ENCODE results near the gene MTMR10. TPM values are rescaled to one million over a fixed set of nuclear protein-coding genes. Genes with fewer than 3 reads are reported as not detected.

Gene MTMR10
- total and polyA plus RNA-seq, 2 of the 4 experiments (the other 2 are of a cell fraction): 11.2 to 13.8 TPM

DNA sequence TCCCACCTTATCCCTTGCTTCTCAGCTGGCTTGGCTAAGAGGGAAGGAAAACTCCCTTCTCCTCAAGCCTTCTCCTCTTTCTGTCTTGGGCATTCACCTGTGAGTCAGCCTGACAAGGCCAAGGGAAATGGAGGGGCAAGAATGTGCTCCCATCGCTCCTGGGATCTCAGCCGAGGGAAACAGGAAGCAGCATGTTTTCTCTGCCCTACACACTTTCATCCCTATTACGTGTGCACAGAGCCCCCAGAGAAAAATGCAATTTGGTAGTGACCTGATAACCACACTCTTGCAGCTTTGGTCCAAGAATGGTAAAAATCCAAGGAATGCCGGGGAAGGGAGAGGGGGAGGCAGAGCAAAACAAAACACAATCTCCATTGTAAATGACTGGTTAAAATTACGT is 32.9 kb upstream of the MTMR10 start (continued):
- TF ChIP-seq, protein P1, sequence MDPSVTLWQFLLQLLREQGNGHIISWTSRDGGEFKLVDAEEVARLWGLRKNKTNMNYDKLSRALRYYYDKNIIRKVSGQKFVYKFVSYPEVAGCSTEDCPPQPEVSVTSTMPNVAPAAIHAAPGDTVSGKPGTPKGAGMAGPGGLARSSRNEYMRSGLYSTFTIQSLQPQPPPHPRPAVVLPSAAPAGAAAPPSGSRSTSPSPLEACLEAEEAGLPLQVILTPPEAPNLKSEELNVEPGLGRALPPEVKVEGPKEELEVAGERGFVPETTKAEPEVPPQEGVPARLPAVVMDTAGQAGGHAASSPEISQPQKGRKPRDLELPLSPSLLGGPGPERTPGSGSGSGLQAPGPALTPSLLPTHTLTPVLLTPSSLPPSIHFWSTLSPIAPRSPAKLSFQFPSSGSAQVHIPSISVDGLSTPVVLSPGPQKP (IDR thresholded peaks at IDR 0.05; ENCODE audit: borderline replicate concordance, low read depth, low read length): no peak

DNA sequence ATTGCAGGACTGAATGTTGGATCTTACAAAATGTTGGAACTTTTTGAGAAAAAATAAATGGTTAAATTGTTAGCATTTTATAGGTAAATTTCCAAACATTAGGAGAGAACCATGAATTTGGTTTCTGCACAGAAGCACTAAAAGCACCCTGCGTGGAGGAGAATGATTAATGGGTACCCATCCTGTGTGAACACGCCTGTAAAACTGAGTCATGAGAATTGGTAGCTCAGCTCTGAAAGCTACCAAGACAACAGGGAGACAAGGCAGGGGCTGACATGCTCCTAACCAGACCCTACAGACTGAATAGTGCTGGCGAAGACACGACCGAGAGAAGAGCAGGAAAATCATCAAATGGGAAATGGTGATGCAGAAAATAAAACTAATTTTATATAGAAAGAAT is 32.4 kb upstream of the MTMR10 start:
- no peak overlapping the region for H3K9ac ChIP-seq (ENCODE audit: low read depth, low read length)
- BruUV-seq (replicated peaks): no TSS peak
- TF ChIP-seq CHD1 (IDR thresholded peaks at IDR 0.05; ENCODE audit: low read depth, low read length): no peak
- TF ChIP-seq, protein P1 (IDR thresholded peaks at IDR 0.05; ENCODE audit: borderline replicate concordance, low read depth, low read length): no peak
- TF ChIP-seq CEBPB (IDR thresholded peaks at IDR 0.05; ENCODE audit: low read depth, low read length): no peak
- TF ChIP-seq SMC3 (IDR thresholded peaks at IDR 0.05; ENCODE audit: low read depth, low read length): no peak
- TF ChIP-seq, protein P2, sequence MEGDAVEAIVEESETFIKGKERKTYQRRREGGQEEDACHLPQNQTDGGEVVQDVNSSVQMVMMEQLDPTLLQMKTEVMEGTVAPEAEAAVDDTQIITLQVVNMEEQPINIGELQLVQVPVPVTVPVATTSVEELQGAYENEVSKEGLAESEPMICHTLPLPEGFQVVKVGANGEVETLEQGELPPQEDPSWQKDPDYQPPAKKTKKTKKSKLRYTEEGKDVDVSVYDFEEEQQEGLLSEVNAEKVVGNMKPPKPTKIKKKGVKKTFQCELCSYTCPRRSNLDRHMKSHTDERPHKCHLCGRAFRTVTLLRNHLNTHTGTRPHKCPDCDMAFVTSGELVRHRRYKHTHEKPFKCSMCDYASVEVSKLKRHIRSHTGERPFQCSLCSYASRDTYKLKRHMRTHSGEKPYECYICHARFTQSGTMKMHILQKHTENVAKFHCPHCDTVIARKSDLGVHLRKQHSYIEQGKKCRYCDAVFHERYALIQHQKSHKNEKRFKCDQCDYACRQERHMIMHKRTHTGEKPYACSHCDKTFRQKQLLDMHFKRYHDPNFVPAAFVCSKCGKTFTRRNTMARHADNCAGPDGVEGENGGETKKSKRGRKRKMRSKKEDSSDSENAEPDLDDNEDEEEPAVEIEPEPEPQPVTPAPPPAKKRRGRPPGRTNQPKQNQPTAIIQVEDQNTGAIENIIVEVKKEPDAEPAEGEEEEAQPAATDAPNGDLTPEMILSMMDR (conservative IDR thresholded peaks at IDR 0.05; ENCODE audit: low read depth, low read length): no peak
- TF ChIP-seq RCOR1 (IDR thresholded peaks at IDR 0.05; ENCODE audit: insufficient replicate concordance, low read length): no peak
- TF ChIP-seq FOS (IDR thresholded peaks at IDR 0.05; ENCODE audit: low read depth, low read length): no peak
- no peak for TF ChIP-seq POLR2A (IDR thresholded peaks at IDR 0.05; ENCODE audit: low read depth, low read length)
- no peak for TF ChIP-seq MAFK (IDR thresholded peaks at IDR 0.05; ENCODE audit: low read depth, low read length)
- TF ChIP-seq BHLHE40 (IDR thresholded peaks at IDR 0.05; ENCODE audit: low read depth, low read length): no peak
- TF ChIP-seq MAZ (IDR thresholded peaks at IDR 0.05; ENCODE audit: borderline replicate concordance, low read depth, low read length): no peak
- no peak for TF ChIP-seq NFE2L2 (IDR thresholded peaks at IDR 0.05; ENCODE audit: low read depth, low read length)
- no peak for TF ChIP-seq RFX5 (IDR thresholded peaks at IDR 0.05; ENCODE audit: low read depth, low read length)

More for the DNA sequence above, 32.4 kb upstream of the MTMR10 start:
- H2BK5ac ChIP-seq (ENCODE audit: low read depth, low read length, poor library complexity, severe bottlenecking): peak overlapping the region; percentile 95
- no peak for ATAC-seq (ENCODE audit: low read depth)
- peak overlapping the region; percentile 84 for H2AK9ac ChIP-seq (replicated peaks; ENCODE audit: low read depth, low read length, poor library complexity)
- CTCF ChIA-PET: interaction anchor here (0.8 to 2.0 kb wide), 2 partner anchors 10 to 105 kb away, joined by 5 read pairs; no protein-coding TSS in a partner anchor
- H3K4me3 ChIP-seq (ENCODE audit: insufficient read depth, low read depth, low read length): no peak overlapping the region
- H3K18ac ChIP-seq (ENCODE audit: low read depth, low read length): peak overlapping the region; percentile 90; the same call in 1 of the 2 replicates
- peak overlapping the region; percentile 98 for H3K14ac ChIP-seq (replicated peaks; ENCODE audit: low read depth, low read length)
- H2AFZ ChIP-seq (replicated peaks; ENCODE audit: low read length, poor library complexity): peak overlapping the region; percentile 92
- H4K91ac ChIP-seq (ENCODE audit: insufficient read depth, low read depth, low read length): peak overlapping the region; percentile 92
- H2BK20ac ChIP-seq (ENCODE audit: low read depth, low read length): peak overlapping the region; percentile 96
- H3K9me3 ChIP-seq (ENCODE audit: control insufficient read depth, insufficient read depth, low read length): no peaks in the 10 kb centered on the region
- dilution Hi-C loops (cut with HindIII; ENCODE audit: low sequenced_read_pairs, unreplicated experiment) (no loop called here), in situ Hi-C loops (cut with MboI; ENCODE audit: low sequenced_read_pairs) (no loop called here), intact Hi-C loops (cut with micrococcal nuclease) (loop anchor here (1.0 kb wide), 1 partner anchor 9 kb away; no protein-coding TSS in a partner anchor)
- peak overlapping the region; percentile 61 for H3K27ac ChIP-seq (ENCODE audit: insufficient read depth, low read length)
- peaks cover 0 to 8% of the 10 kb centered on the region in 2 experiments; a peak in 1 of 4 replicates for H3K79me1 ChIP-seq (ENCODE audit: low read depth in 1 of 2, low read length in 2 of 2)
- WGBS, 2 experiments (ENCODE audit: extremely low coverage in 2 of 2, insufficient read length in 1 of 2): no CpG with 5 or more reads among the region's 5 CpGs
- peak overlapping the region; percentile 97 for H2AK5ac ChIP-seq (ENCODE audit: low read depth, low read length)
- H3K4me1 ChIP-seq (ENCODE audit: control insufficient read depth, insufficient read depth, low read length): peaks cover 16% of the 10 kb centered on the region
- peak overlapping the region; percentile 65; the same call in 1 of the 2 replicates for H3K4me2 ChIP-seq (ENCODE audit: low read depth, low read length)
- H3K23ac ChIP-seq (ENCODE audit: low read depth, low read length): peak overlapping the region; percentile 90
- peak overlapping the region; percentile 79 for H4K5ac ChIP-seq (ENCODE audit: low read depth, low read length)
- peak overlapping the region; percentile 97 for H2BK120ac ChIP-seq (ENCODE audit: low read depth, low read length)
- peak overlapping the region; percentile 28; the same call in 1 of the 2 replicates for H3K56ac ChIP-seq (ENCODE audit: extremely low read depth, insufficient read depth, low read length)
- H3K4ac ChIP-seq (ENCODE audit: low read depth, low read length): peak overlapping the region; percentile 95
- no peaks in the 10 kb centered on the region for H3K36me3 ChIP-seq (ENCODE audit: control insufficient read depth, insufficient read depth, low read length)
- H2BK15ac ChIP-seq (ENCODE audit: low read depth, low read length): peak overlapping the region; percentile 93; the same call in 2 of the 3 replicates
- H4K8ac ChIP-seq (ENCODE audit: low read depth in 2 of 2, low read length in 2 of 2): peak overlapping the region; percentile 54 to 91
- H4K20me1 ChIP-seq (ENCODE audit: insufficient read depth, low read length): no peaks in the 10 kb centered on the region
- POLR2A ChIA-PET (ENCODE audit: unreplicated experiment): interaction anchor here (1.5 kb wide), 1 partner anchor 32 kb away, joined by 4 read pairs; the partner anchor contains the start of gene MTMR10
- H3K27me3 ChIP-seq (ENCODE audit: control insufficient read depth, insufficient read depth, low read length): no peaks in the 10 kb centered on the region
- H3K9me1 ChIP-seq (ENCODE audit: insufficient read depth, low read length): peaks cover 20% of the 10 kb centered on the region
- peak; percentile 56 for DNase-seq
